ENCODE data around the gene COMT.

Gene COMT

GRCh38 chr22:19991645-19992451 is 50.3 kb downstream of the COMT start:
- Histone ChIP-seq H3K27ac (replicated peaks) (no peak overlapping the region), H3K4me3 (replicated peaks; ENCODE audit: insufficient read depth, low read length) (no peak overlapping the region), H3K27me3 (ENCODE audit: insufficient read depth, poor library complexity, severe bottlenecking) (no peaks in the 10 kb centered on the region)
- TF ChIP-seq REST (IDR thresholded peaks at IDR 0.05; ENCODE audit: insufficient replicate concordance, low read depth) (no peak), GABPA (IDR thresholded peaks at IDR 0.05; ENCODE audit: low read depth) (no peak), CTCF (IDR thresholded peaks at IDR 0.05; ENCODE audit: insufficient read depth, low read length) (no peak), POLR2AphosphoS5 (IDR thresholded peaks at IDR 0.05; ENCODE audit: low read depth) (no peak), SPI1 (IDR thresholded peaks at IDR 0.05; ENCODE audit: borderline replicate concordance, low read depth) (no peak)
- no peak for DNase-seq (ENCODE audit: low read depth in 1 of 2, low spot score in 1 of 2)

GRCh38 chr22:19992481-19992911 is 50.9 kb downstream of the COMT start:
- H3K27me3 ChIP-seq (ENCODE audit: insufficient read depth, poor library complexity, severe bottlenecking), result no peaks in the 10 kb centered on the region
- TF ChIP-seq SPI1 (IDR thresholded peaks at IDR 0.05; ENCODE audit: borderline replicate concordance, low read depth) (no peak), GABPA (IDR thresholded peaks at IDR 0.05; ENCODE audit: low read depth) (no peak), CTCF (IDR thresholded peaks at IDR 0.05; ENCODE audit: insufficient read depth, low read length) (no peak), POLR2AphosphoS5 (IDR thresholded peaks at IDR 0.05; ENCODE audit: low read depth) (no peak), REST (IDR thresholded peaks at IDR 0.05; ENCODE audit: insufficient replicate concordance, low read depth) (no peak)
- H3K4me3 ChIP-seq (replicated peaks; ENCODE audit: insufficient read depth, low read length), result no peak overlapping the region
- DNase-seq (ENCODE audit: low read depth in 1 of 2, low spot score in 1 of 2), result no peak
- no peak overlapping the region for H3K27ac ChIP-seq (replicated peaks)

GRCh38 chr22:19992921-19993355 is 51.4 kb downstream of the COMT start:
- Histone ChIP-seq H3K27ac (replicated peaks) (no peak overlapping the region), H3K4me3 (replicated peaks; ENCODE audit: insufficient read depth, low read length) (no peak overlapping the region), H3K27me3 (ENCODE audit: insufficient read depth, poor library complexity, severe bottlenecking) (no peaks in the 10 kb centered on the region)
- no peak for DNase-seq (ENCODE audit: low read depth in 1 of 2, low spot score in 1 of 2)
- TF ChIP-seq CTCF (IDR thresholded peaks at IDR 0.05; ENCODE audit: insufficient read depth, low read length) (no peak), POLR2AphosphoS5 (IDR thresholded peaks at IDR 0.05; ENCODE audit: low read depth) (no peak), REST (IDR thresholded peaks at IDR 0.05; ENCODE audit: insufficient replicate concordance, low read depth) (no peak), GABPA (IDR thresholded peaks at IDR 0.05; ENCODE audit: low read depth) (no peak), SPI1 (IDR thresholded peaks at IDR 0.05; ENCODE audit: borderline replicate concordance, low read depth) (no peak)

Data from HL-60 (cell line).